GM18861 (cell line): ENCODE results near the gene TRIM38.
A peak's percentile ranks its signal among the peaks of the same experiment; 100 is the strongest.
"Not testable (repeated sequence)": the region's sequence is repeated elsewhere in the genome, so short reads cannot be mapped to it uniquely, and the experiment has no call there.

ENCODE experiments used
- ATAC-seq: cut with Tn5 transposase; IDR thresholded peaks from one replicate; pipeline ENCODE4 v1.9.1; 2021; ENCODE audit not compliant: unreplicated experiment

Gene TRIM38

DNA sequence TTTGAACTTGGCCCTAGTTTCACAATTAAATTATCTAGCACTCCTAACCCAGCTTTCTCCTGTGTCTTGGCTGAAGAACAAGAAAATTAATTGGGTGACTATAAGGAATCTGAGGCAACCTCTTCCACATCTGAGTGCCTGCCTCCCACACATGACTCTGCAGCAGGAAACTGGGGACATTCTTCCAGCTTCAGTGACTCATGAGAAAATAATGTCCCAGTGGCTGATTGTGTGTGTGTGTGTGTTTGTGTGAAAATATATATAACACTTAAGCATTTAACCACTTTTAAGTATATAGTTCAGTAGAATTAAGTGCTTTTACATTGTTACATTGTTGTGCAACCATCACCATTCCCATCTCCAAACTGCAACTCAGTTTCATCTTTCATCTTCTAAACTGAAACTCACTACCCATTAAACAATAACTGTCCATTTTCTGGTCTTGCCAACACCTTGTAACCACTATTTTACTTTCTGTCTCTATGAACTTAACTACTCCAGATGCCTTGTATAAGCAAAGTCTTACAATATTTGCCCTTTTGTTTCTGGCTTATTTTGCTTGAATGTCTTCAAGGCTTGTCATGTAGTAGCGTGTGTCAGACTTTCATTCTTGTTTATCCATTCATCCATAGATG lies 8.7 kb downstream of the TRIM38 start:
- ATAC-seq = no peak

DNA sequence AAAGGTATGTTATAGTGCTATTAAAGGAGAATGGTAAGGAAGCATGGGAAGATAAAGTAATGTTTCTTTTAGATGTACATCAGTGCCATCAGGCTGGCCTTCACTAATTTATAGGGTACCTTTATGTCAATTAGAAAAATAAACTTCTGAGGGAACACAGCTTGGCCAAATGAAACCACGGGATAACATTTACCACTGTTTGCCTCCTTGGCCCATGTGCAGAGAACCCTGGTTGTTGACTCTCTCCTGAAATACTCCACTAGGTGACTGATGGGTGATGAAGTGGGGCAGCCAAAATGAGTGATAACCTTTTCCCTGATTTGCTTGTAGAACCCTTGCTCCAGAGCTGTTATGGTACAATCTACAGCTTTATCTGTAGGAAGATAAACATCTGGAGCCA lies 9.5 kb downstream of the TRIM38 start:
- no peak for ATAC-seq

- no peak for ATAC-seq
Measured at GRCh38 chr6:25972902-25973301, 10.3 kb downstream of the TRIM38 start.

GRCh38 chr6:25973923-25974555 lies 11.4 kb downstream of the TRIM38 start:
- no peak for ATAC-seq

DNA sequence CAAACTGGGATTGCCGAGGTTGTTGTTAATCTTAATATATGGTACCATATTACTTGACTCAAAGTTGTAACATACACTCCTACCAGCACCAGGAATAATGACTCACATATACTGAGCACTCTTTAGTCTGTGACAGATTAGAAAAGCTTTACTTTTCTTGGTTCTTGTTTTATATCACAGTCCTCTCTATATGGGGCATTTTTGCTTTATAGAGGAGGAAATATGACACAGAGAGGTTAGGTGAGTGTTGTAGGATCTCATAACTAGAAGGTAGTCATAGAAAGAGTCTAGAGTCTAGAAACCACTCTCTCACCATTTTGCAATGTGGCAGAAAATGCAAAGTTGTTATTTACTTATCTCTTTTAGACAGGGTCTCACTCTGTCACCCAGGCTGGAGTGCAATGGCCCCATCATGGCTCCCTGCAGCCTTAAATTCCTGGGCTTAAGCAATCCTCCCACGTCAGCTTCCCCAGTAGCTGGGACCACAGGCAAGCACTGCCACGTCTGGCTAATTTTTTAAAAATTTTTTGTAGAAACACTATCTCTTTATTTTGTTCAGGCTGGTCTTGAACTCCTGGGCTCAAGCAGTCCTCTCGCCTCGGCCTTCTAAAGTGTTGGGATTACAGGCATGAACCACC lies 13.4 kb downstream of the TRIM38 start:
- no peak for ATAC-seq

- ATAC-seq = no peak
Measured at GRCh38 chr6:25980935-25981334, 18.3 kb downstream of the TRIM38 start.

DNA sequence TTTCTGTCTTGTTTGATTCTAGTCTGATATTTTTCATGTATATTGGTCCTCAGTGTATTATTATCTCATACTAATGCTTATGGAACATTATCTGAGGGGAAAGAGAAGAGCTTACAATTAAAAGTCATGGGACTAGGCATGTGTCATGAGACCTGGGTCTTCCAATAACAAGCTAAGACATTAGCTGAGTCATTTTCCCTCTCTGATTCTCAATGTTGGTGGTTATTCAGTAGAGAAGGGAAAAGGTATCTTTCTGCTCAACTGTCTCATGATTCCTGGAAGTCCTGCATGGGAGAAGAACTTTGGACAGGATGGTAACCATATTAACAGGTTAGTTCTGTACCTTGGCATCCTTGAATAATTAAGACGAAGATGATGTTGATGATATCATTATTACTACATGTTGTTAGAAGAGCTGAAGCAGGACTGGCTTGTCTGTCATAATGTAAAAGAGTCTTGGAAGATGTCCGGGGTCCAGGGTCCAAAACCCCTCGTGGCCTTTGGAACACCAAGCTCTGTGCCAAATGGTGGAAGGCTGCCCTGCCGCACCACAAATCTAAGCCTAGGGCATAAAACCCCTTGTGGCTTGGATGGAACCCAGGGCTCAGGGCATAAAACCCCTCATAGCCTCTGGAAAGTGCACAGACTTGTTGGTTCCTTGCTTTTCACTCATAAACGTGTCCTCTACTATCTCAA lies 19.1 kb downstream of the TRIM38 start:
- no peak for ATAC-seq

GRCh38 chr6:25984265-25984664 lies 21.7 kb downstream of the TRIM38 start:
- no peak for ATAC-seq

DNA sequence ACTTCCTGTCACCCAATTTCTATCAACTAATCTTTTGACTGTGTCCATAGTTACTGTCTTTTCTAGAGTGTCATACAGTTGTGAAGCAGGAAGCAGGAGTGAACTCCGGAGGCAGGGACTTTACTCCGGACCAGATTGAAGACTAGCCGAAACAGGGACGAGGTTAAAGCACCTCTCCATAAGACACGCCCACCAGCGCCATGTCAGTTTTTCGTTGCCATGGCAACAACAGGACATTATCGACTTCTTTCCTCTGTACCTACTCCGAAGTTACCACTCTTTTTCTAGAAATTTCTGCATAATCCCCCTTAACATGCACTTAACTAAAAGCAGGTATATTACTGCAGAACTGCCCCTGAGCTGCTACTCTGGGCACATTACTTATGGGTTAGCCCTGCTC lies 25.2 kb downstream of the TRIM38 start:
- no peak for ATAC-seq

DNA sequence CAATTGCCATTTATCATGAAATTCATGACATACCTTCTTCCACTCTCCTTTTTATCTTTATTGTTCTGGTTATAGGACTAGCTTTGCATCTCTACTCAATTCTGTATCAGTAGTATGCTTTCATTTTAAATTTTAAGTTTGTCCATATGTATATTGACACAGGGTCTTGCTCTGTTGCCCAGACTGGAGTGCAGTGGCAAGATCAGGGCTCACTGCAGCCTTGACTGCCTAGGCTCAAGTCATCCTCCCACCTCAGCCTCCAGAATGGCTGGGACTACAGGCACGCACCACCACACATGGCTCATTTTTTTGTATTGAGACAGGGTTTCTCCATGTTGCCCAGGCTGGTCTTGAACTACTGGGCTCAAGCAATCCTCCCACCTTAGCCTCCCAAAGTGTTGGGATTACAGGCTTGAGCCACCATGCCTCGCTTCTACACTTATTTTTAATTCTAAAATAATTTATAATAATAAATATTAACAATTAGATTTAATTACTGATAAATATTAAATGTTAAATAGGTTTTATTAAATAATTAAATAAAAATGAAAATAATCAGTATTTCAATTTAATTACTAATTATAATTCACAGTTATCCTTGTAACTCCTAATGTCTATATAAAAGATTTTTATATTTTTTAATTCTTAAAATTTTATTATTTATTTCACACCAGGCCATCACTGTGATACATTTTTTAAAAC lies 27.7 kb downstream of the TRIM38 start:
- ATAC-seq = no peak

- peak; percentile 19 for ATAC-seq
Measured at GRCh38 chr6:25991785-25992412, 29.3 kb downstream of the TRIM38 start.

DNA sequence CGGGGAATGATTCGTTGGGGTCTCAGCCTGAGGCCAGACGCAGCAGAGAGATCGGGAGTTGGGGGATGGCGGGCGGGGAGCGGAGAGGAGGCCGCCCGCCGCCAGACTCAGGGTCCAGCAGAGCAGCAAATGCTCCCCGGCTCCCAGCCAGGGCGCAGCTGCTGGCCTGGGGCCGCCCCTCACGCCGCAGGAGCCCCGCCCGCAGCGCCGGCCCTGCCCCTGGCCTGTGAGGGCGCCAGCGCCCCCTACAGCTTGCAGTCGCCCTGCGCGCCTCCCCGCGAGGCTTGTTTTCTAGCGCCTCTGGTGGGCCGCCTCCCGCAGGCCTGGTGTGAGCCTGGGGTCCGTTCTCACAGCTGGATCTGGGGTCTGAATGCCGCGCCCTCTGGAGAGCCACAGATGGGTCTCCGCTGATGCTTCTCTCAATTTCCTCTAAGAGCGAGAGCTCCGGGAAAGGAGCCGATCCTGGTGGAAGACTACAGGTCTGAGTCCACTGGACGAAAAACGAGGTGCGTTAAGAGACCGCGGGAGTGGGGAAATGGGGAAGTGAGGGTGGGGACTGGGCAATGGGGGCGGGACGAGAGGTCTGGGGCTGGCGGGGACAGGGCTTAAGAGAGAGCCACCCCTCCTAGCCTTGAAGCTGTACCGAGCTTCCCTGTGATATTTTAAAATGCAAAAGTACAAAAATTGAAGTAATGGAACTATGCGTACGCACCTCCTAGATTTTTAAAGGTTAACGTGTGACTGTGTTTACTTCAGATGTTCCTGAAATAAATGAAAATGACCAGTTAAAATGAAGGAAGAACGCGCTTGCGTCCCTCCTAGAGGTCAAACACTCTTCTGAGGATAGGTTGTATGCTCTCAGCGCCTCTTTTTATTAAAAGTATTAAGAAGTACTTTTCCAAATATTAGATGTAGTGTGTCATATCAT lies 30.1 kb downstream of the TRIM38 start:
- peak; percentile 76 for ATAC-seq

DNA sequence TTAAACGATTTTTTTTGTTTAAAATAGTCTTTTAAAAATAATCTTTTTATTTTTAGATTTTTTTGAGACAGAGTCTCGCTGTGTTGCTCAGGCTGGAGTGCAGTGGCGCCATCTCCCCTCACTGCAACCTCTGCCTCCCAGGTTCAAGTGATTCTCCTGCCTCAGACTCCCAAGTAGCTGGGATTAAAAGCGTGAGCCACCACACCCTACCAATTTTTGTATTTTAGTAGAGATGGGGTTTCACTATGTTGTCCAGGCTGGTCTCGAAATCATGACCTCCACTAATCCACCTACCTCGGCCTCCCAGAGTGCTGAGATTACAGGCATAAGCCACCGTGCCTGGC lies 30.7 kb downstream of the TRIM38 start:
- not testable (repeated sequence) for ATAC-seq

GRCh38 chr6:25995507-25995906 lies 32.9 kb downstream of the TRIM38 start:
- no peak for ATAC-seq

DNA sequence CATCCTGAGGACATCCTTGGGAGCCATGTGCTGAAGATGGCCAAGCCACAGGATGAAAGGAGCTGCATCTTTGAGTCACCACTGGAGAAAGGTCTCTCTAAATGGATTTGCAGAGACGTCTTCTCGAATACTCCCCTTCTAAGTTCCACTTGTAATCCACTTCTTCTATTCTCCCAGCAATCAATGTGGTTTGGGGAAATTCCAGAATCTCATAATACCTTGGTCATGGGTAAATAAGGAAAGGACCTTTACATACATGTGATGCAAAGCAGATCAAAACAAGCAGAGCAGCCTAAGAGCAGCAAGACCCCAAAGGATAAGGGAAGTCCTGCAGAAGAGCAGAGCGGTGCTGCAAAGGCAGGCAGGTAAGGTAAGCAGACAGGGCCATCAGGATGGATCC lies 35.3 kb downstream of the TRIM38 start:
- no peak for ATAC-seq

- ATAC-seq = no peak
Measured at GRCh38 chr6:25998379-25998778, 35.8 kb downstream of the TRIM38 start.

DNA sequence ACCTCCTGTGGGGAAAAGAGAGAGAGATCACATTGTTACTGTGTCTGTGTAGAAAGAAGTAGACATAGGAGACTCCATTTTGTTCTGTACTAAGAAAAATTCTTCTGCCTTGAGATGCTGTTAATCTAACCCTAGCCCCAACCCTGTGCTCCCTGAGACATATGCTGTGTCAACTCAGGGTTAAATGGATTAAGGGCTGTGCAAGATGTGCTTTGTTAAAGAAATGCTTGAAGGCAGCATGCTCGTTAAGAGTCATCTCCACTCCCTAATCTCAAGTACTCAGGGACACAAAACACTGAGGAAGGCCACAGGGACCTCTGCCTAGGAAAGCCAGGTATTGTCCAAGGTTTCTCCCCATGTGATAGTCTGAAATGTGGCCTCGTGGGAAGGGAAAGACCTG lies 36.6 kb downstream of the TRIM38 start:
- ATAC-seq = not testable (repeated sequence)

- ATAC-seq = no peak
Measured at GRCh38 chr6:26000366-26001144, 38.0 kb downstream of the TRIM38 start.

DNA sequence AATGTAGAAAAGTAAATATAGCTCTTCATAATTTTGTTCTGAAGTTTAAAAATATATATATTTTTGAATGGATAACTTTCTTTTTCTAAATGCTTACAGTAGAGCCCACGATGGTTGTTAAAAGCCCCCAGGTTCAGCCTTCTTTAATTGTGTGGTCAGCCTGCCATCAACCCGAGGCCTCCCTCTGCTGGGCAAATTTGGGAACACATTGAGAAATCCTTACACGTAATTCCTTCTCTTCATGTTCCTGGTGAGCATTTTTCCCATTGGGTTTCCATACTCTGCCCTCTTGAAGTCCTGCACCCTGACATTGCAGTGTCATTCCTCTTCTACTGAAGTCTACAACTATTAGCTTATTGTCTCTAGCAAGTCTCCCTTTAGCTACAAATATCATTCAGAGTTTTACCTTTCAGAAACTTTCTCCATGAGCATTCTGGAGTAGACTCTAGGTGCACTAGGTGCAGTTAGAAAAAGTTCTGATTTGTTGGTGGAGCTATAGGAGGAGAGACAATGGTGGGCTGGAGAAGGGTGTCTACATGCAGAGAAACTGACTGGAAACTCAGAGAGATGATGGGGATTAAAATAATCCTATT lies 40.6 kb downstream of the TRIM38 start:
- no peak for ATAC-seq
